Transverse colon (tissue), 4 donors: Measurements from ENCODE around the gene UBE4A. TPM values are rescaled to one million over a fixed set of nuclear protein-coding genes. Genes with fewer than 3 reads are reported as not detected.

Experiments
- DNase-seq: peaks from one replicate; pipeline ENCODE4 v3.0.0-alpha.2; 2019
- H3K27ac ChIP-seq, 4 donors: fragments of 200-600 bp; sonication (generic); 2 replicates each; pipeline ENCODE4 v1.5.1; 2016 to 2018; ENCODE audit warnings: inconsistent platforms in 4 of 4
- H3K27me3 ChIP-seq: fragments of 200-600 bp; sonication (generic); 2 replicates; pipeline ENCODE4 v1.5.1; 2017; ENCODE audit warnings: inconsistent platforms
- H3K36me3 ChIP-seq, 4 donors: fragments of 200-600 bp; sonication (generic); 2 replicates each; pipeline ENCODE4 v1.5.1; 2017 to 2019; ENCODE audit warnings: inconsistent platforms in 4 of 4
- H3K4me1 ChIP-seq, 4 donors: fragments of 200-600 bp; sonication (generic); 2 replicates each; pipeline ENCODE4 v1.5.1; 2017 to 2020; ENCODE audit warnings: inconsistent platforms in 4 of 4
- H3K4me3 ChIP-seq, 4 donors: fragments of 200-600 bp; sonication (generic); 1 replicate in 1 of 4; 2 replicates in 3 of 4; pipeline versions ENCODE4 v1.5.1 to v1.6.1; 2017 to 2019; ENCODE audit warnings: inconsistent platforms in 4 of 4
- H3K9me3 ChIP-seq, 2 donors: fragments of 200-600 bp; sonication (generic); 2 replicates each; pipeline ENCODE4 v1.5.1; 2017 to 2019; ENCODE audit warnings: inconsistent platforms in 2 of 2
- EP300 ChIP-seq: sonication (generic); formaldehyde crosslinking; IDR thresholded peaks from one replicate; pipeline ENCODE4 v1.6.1; 2017; ENCODE audit warnings: antibody characterized with exemption, low read depth
- POLR2A ChIP-seq: fragments of 450-650 bp; IDR thresholded peaks from one replicate; pipeline ENCODE4 v1.6.1; 2016; ENCODE audit warnings: antibody characterized with exemption, mild to moderate bottlenecking, moderate library complexity
- POLR2AphosphoS5 ChIP-seq, 3 donors: sonication (generic); formaldehyde crosslinking; IDR thresholded peaks; one replicate each; pipeline ENCODE4 v1.6.1; 2016; ENCODE audit warnings: antibody characterized with exemption in 3 of 3
- WGBS, 2 donors: methylation state at CpG; one replicate each; pipeline ENCODE4 v1.1.5; 2018; ENCODE audit warnings: low coverage in 1 of 2; 5-methylcytosine and 5-hydroxymethylcytosine counted together
- in situ Hi-C, 4 donors: fragments of 200-750 bp; cut with MboI; loops; one replicate each; pipeline versions ENCODE4 v1.15.0 to v1.15.1; 2017; ENCODE audit warnings: low sequenced_read_pairs in 3 of 4, low pct_ligation_motif_present in 1 of 4, low pct_unique_long_range_greater_than_20kb in 1 of 4
- intact Hi-C: fragments of 100-400 bp; cut with DNase I; formaldehyde crosslinking; loops from one replicate; pipeline ENCODE4 v1.15.1; 2023; ENCODE audit warnings: low total_unique reads
- total RNA-seq, 4 donors: library from RNA; depleted of rRNA; stranded (reverse); fragments of >200 nt; gene quantifications; one replicate each; pipeline ENCODE4 v1.1.0, GENCODE V29; 2016
- TF ChIP-seq, protein P1 (sequence below), 5 experiments: fragments of 200-600 bp in 3 of 5; fragments of 450-650 bp in 2 of 5; sonication (generic) in 3 of 5; IDR thresholded peaks; 1 replicate in 2 of 5; 2 replicates in 3 of 5; pipeline ENCODE4 v1.5.1; 2016 to 2017; ENCODE audit warnings: antibody characterized with exemption in 5 of 5, inconsistent platforms in 3 of 5, mild to moderate bottlenecking in 2 of 5, moderate library complexity in 1 of 5

The UBE4A gene
- total RNA-seq, 4 donors from 2014 or later: 42.3 to 54.3 (median 49.2) TPM

DNA sequence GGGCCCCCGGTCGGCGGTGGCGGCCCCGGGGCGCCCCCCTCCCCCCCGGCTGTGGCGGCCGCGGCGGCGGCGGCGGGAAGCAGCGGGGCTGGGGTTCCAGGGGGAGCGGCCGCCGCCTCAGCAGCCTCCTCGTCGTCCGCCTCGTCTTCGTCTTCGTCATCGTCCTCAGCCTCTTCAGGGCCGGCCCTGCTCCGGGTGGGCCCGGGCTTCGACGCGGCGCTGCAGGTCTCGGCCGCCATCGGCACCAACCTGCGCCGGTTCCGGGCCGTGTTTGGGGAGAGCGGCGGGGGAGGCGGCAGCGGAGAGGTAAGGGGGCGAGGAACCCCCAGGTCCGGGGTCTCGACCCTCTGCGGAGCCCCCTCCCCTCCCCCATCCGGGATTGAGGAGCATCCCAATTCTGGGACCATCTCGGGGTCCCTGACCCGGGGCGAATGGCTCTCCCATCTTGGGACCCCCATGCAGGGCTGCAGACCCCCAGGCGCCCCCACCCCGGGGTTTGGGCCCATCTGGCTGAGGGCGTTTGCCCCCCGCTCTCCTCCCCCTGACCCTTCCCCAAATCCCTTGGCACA lies 77.3 kb downstream of the UBE4A start:
- DNase-seq: peak; percentile 32
- Histone ChIP-seq H3K27me3 (no peaks in the 10 kb centered on the region), H3K27ac (peak overlapping the region; percentile 94 to 96 (median 94)), H3K4me3 (peak overlapping the region; percentile 93 to 99 (median 96)), H3K36me3 (no peaks in the 10 kb centered on the region), H3K4me1 (peaks cover 8 to 56% (median 35%) of the 10 kb centered on the region in 4 donors), H3K9me3 (no peaks in the 10 kb centered on the region)
- in situ Hi-C loops (no loop called here), intact Hi-C loops (loop anchor here (5.0 kb wide), 1 partner anchor 34 kb away; the partner anchor contains the start of gene ATP5MG)
- 0% methylated on average over 32 of the region's 55 CpGs; no CpG with 5 or more reads in 1 of the 2 donors for WGBS, 2 donors
- TF ChIP-seq POLR2AphosphoS5 (IDR thresholded peaks at IDR 0.05) (no peak), EP300 (no peak), POLR2A (no peak)
- TF ChIP-seq, protein P1, sequence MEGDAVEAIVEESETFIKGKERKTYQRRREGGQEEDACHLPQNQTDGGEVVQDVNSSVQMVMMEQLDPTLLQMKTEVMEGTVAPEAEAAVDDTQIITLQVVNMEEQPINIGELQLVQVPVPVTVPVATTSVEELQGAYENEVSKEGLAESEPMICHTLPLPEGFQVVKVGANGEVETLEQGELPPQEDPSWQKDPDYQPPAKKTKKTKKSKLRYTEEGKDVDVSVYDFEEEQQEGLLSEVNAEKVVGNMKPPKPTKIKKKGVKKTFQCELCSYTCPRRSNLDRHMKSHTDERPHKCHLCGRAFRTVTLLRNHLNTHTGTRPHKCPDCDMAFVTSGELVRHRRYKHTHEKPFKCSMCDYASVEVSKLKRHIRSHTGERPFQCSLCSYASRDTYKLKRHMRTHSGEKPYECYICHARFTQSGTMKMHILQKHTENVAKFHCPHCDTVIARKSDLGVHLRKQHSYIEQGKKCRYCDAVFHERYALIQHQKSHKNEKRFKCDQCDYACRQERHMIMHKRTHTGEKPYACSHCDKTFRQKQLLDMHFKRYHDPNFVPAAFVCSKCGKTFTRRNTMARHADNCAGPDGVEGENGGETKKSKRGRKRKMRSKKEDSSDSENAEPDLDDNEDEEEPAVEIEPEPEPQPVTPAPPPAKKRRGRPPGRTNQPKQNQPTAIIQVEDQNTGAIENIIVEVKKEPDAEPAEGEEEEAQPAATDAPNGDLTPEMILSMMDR (IDR thresholded peaks at IDR 0.05): no peak

DNA sequence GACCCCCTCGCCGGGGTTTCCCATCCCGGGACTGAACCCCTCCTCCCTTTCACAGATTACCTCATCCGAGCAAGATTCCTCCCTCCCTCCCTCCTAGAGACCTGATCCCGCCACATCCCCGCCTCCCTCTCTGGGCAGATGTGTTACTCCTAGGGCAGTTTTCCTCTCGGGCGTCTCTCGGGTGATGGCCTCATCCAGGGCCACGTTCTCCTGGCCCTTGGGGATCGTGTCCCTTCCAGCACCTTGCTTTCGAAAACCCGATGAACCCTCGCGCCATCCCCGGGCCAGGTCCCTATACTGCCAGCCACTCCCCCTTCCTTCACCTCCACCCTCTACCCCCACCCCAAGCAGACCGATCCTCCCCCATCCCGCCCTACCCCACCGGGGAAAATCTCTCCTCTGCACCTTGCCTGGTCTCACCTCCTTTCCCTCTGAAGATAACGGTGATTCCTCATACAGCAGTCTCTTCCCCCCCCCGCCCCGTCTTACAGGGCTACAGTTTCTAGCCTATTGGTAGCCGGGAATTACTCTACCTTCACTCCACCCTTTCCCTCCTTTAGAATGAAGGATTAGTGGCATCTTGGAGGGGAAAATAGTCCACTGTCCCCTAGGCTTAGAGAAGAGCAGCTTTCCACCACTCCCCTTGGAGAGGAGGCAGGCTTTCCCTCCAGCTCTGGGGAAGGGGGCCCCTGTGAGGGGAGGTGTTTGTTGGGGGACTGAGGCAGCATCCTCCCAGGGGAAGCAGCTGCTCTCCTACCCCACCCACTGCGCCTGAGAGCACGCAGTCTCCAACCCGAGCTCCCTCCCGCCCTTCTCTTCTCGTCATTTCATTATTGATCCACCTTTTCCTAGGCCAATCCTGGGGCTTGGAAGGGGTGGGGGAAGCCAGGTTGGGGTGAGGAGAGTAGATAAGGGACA lies 78.1 kb downstream of the UBE4A start:
- no peaks in the 10 kb centered on the region for H3K27me3 ChIP-seq
- no peaks in the 10 kb centered on the region for H3K36me3 ChIP-seq
- peak overlapping the region; percentile 94 to 96 (median 94) for H3K27ac ChIP-seq
- TF ChIP-seq POLR2A (no peak), EP300 (no peak), POLR2AphosphoS5 (IDR thresholded peaks at IDR 0.05) (peak in 1 of 3 donors; percentile 16)
- TF ChIP-seq, protein P1 (IDR thresholded peaks at IDR 0.05): no peak
- in situ Hi-C loops (no loop called here), intact Hi-C loops (loop anchor here (5.0 kb wide), 1 partner anchor 35 kb away; the partner anchor contains the start of gene ATP5MG)
- DNase-seq: peak; percentile 47
- 0% methylated on average over 10 to 28 of the region's 28 CpGs for WGBS, 2 donors
- peaks cover 8 to 63% (median 43%) of the 10 kb centered on the region in 4 donors for H3K4me1 ChIP-seq
- H3K4me3 ChIP-seq: peak overlapping the region; percentile 93 to 99 (median 96)
- H3K9me3 ChIP-seq: no peaks in the 10 kb centered on the region

DNA sequence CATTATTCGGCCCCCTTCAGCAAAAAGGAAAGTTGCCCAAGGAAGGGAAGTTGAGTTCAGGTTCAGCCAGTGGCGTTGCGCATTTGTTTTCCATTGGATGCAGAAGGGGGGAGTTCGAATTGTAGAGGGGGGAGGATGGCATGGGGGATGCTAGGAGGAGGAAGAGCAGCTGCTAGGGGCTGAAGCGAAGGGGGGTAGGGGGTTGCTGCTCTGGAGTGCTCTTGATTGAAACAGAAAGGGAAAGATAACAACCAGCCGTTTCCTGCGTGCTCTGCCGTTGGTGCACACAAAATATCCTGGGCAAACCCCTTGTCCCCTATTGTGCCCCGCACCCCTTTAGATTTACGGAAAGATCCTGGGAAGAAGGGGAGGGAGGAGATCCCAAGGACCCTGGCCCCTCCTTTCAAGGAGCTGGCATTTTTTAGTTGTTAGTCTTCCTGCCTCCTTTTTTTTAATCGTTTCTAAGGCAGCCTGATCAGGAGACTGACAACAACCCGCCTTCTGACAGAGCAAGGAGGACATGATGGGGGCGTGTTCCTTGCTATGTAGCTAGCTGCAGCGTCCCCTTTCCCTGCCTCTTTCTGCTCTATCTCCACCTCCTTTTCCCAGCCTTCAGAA lies 79.0 kb downstream of the UBE4A start:
- Histone ChIP-seq H3K27me3 (no peaks in the 10 kb centered on the region), H3K4me1 (peaks cover 8 to 73% (median 52%) of the 10 kb centered on the region in 4 donors), H3K9me3 (no peaks in the 10 kb centered on the region), H3K27ac (peak overlapping the region; percentile 94 to 96 (median 94)), H3K4me3 (peak overlapping the region; percentile 93 to 99 (median 96)), H3K36me3 (no peaks in the 10 kb centered on the region)
- intact Hi-C loops (loop anchor here (5.0 kb wide), 1 partner anchor 36 kb away; the partner anchor contains the start of gene ATP5MG), in situ Hi-C loops (no loop called here)
- no peak for TF ChIP-seq EP300
- TF ChIP-seq POLR2A: peak; percentile 17
- DNase-seq: peak; percentile 48
- WGBS, 2 donors: 1 to 3% methylated on average over 5 to 14 of the region's 14 CpGs

DNA sequence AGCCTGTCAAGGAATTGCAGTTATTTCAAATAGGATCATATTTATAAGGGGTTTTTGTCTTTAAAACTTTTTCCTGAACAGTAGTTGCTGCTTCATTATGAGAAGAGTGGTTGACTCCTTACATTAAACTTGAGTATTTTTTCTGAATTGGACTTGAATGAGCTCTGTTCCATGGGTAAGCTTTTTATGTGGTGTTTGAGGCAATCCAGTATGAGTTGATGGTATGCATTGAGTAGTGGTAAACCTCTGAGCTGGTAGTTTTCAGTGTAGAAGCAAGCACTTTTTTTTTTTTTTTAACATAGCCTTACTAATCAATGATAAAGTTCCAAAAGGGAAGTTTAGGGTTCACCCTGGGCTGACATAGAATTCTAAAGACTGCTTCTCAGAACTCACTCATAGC lies 80.2 kb downstream of the UBE4A start:
- H3K36me3 ChIP-seq: no peaks in the 10 kb centered on the region
- TF ChIP-seq, protein P1 (IDR thresholded peaks at IDR 0.05): no peak
- TF ChIP-seq POLR2AphosphoS5 (IDR thresholded peaks at IDR 0.05) (no peak), POLR2A (no peak), EP300 (no peak)
- peaks cover 15 to 76% (median 56%) of the 10 kb centered on the region in 4 donors for H3K4me1 ChIP-seq
- H3K27ac ChIP-seq: no peak overlapping the region
- DNase-seq: no peak
- H3K4me3 ChIP-seq: no peak overlapping the region
- in situ Hi-C loops: no loop called here
- intact Hi-C loops: loop anchor here (5.0 kb wide), 1 partner anchor 37 kb away; the partner anchor contains the start of gene ATP5MG
- no peaks in the 10 kb centered on the region for H3K9me3 ChIP-seq
- no peaks in the 10 kb centered on the region for H3K27me3 ChIP-seq
